Osteocyte (in vitro differentiated cells): ENCODE data around the gene ACTL9. TPM values are rescaled to one million over a fixed set of nuclear protein-coding genes. Genes with fewer than 3 reads are reported as not detected.
"Not testable (repeated sequence)": the region's sequence is repeated elsewhere in the genome, so short reads cannot be mapped to it uniquely, and the experiment has no call there.

ENCODE experiments used
- DNase-seq: peaks from one replicate; pipeline ENCODE4 v3.0.0; 2021; ENCODE audit warnings: mixed read lengths; ENCODE audit not compliant: unreplicated experiment; ENCODE audit errors: extremely low spot score
- H3K27ac Mint-ChIP-seq: one replicate; pipeline ENCODE4 v1.8.0; 2021; ENCODE audit warnings: mild to moderate bottlenecking, mixed read lengths; ENCODE audit not compliant: unreplicated experiment
- H3K27me3 Mint-ChIP-seq: one replicate; pipeline ENCODE4 v1.8.0; 2021; ENCODE audit warnings: mixed read lengths; ENCODE audit not compliant: unreplicated experiment
- H3K36me3 Mint-ChIP-seq: one replicate; pipeline ENCODE4 v1.8.0; 2021; ENCODE audit warnings: mixed read lengths; ENCODE audit not compliant: unreplicated experiment
- H3K4me1 Mint-ChIP-seq: one replicate; pipeline ENCODE4 v1.8.0; 2021; ENCODE audit warnings: mixed read lengths; ENCODE audit not compliant: unreplicated experiment
- H3K4me3 Mint-ChIP-seq: one replicate; pipeline ENCODE4 v1.8.0; 2021; ENCODE audit warnings: mild to moderate bottlenecking, moderate library complexity, mixed read lengths; ENCODE audit not compliant: unreplicated experiment
- H3K9me3 Mint-ChIP-seq: one replicate; pipeline ENCODE4 v1.8.0; 2021; ENCODE audit warnings: mixed read lengths; ENCODE audit not compliant: unreplicated experiment
- CTCF ChIP-seq: fragments of 200-600 bp; sonication (generic); IDR thresholded peaks from 2 replicates; pipeline ENCODE4 v1.5.0; 2021; ENCODE audit warnings: antibody characterized with exemption, mild to moderate bottlenecking, moderate library complexity
- long read RNA-seq: library from polyadenylated mRNA; unstranded; transcript quantifications from one replicate; pipeline ENCODE4 v2.0.0, GENCODE V29; 2021
- total RNA-seq: library from RNA; stranded (reverse); gene quantifications from 2 replicates; pipeline ENCODE4 v1.2.1, GENCODE V29; 2021

ACTL9 gene
- not detected in 2 replicates for total RNA-seq
- long read RNA-seq, result 0 reads

- Mint-ChIP-seq H3K4me3 (no peak within 1 kb of the TSS), H3K27ac (no peak within 1 kb of the TSS), H3K27me3 (no peaks in the 10 kb centered on the region), H3K9me3 (peaks cover 20% of the 10 kb centered on the region), H3K36me3 (no peaks in the 10 kb centered on the region), H3K4me1 (no peaks in the 10 kb centered on the region)
- no peak for TF ChIP-seq CTCF
- DNase-seq, result peak; percentile 84
Observed at GRCh38 chr19:8698433-8699063, at the start of gene ACTL9. ACTL9 (minus strand) TSS chr19:8698795; CDS start chr19:8698701, 94 bp downstream.

GRCh38 chr19:8739291-8740065 lies 40.9 kb upstream of the ACTL9 start:
- not testable (repeated sequence) for H3K9me3 Mint-ChIP-seq, H3K4me1 Mint-ChIP-seq, H3K4me3 Mint-ChIP-seq, H3K27me3 Mint-ChIP-seq, H3K36me3 Mint-ChIP-seq, H3K27ac Mint-ChIP-seq
- DNase-seq, result peak; percentile 63

- Mint-ChIP-seq H3K9me3 (peaks cover 5% of the 10 kb centered on the region), H3K27ac (no peak overlapping the region), H3K4me1 (no peaks in the 10 kb centered on the region), H3K4me3 (no peak overlapping the region), H3K36me3 (no peaks in the 10 kb centered on the region), H3K27me3 (no peaks in the 10 kb centered on the region)
- no peak for DNase-seq
- TF ChIP-seq CTCF, result no peak
Observed at GRCh38 chr19:8738377-8738776, 39.8 kb upstream of the ACTL9 start.

GRCh38 chr19:8731428-8732169 lies 33.0 kb upstream of the ACTL9 start:
- H3K9me3 Mint-ChIP-seq, result peaks cover 16% of the 10 kb centered on the region
- no peak overlapping the region for H3K4me3 Mint-ChIP-seq
- H3K4me1 Mint-ChIP-seq, result no peaks in the 10 kb centered on the region
- H3K27ac Mint-ChIP-seq, result no peak overlapping the region
- H3K36me3 Mint-ChIP-seq, result no peaks in the 10 kb centered on the region
- no peaks in the 10 kb centered on the region for H3K27me3 Mint-ChIP-seq
- TF ChIP-seq CTCF, result no peak
- DNase-seq, result peak; percentile 73

GRCh38 chr19:8724276-8724675 lies 25.7 kb upstream of the ACTL9 start:
- DNase-seq, result peak; percentile 36
- Mint-ChIP-seq H3K27ac (no peak overlapping the region), H3K4me1 (no peaks in the 10 kb centered on the region), H3K27me3 (no peaks in the 10 kb centered on the region), H3K9me3 (peaks cover 25% of the 10 kb centered on the region), H3K36me3 (no peaks in the 10 kb centered on the region), H3K4me3 (no peak overlapping the region)
- no peak for TF ChIP-seq CTCF
